HG02943 (cell line): ENCODE data around the gene SEMA3A.
"Not testable (repeated sequence)": the region's sequence is repeated elsewhere in the genome, so short reads cannot be mapped to it uniquely, and the experiment has no call there.

Source experiments
- ATAC-seq: cut with Tn5 transposase; IDR thresholded peaks from one replicate; pipeline ENCODE4 v1.9.1; 2021; ENCODE audit warnings: mild to moderate bottlenecking, low read depth, moderate library complexity; ENCODE audit not compliant: unreplicated experiment

SEMA3A gene

GRCh38 chr7:84076219-84076618 lies 118.4 kb downstream of the SEMA3A start:
- peak; percentile 89 for ATAC-seq

DNA sequence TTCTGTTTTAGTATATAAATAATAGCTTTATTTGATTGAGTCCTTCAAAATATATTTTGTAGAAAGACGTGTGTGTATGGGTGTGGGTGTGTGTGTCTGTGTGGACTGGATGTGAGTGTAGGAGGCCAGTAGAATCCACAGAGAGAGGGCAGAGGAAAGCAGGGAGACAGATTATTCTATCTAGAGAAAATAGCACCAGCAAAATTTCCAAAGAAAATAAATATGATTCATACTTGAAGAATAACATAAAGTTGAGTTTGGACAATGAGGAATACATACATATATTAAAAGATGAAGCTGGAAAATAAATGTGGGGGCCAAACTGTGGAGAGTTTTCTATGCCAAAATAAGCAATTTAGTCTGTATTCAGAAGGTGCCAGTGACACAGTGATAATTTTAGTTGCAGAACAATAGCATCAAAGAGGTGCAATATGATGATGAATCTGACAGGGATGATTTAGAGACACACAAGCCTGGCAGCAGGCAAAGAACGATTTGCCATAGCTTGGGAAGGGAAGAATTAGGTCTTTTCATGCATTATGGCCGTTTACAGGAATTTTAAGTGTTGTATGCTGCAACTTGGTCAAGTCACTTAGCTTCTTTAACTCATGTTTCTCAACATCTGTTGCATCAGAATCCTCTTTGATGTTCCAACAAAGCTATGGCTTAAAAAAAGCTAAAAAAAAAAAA lies 121.3 kb downstream of the SEMA3A start:
- ATAC-seq = no peak

DNA sequence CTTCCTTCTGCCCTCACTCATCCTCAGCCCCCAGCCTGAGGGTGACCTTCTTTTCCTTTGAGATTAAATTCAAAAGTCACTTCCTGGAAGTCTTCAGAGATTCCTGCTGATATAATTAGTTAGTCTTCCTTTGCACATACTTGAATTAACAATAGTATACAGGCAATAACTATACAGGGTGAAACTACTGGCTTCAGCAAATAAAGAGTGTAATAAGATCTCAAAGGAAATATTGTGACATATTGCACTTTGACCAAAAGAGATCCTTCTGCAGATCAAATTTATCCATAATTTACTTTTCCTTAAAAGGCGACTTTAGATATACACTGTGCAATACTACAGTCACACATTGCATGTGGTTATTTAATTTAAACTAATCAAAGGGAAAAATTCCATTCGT lies 123.8 kb downstream of the SEMA3A start:
- ATAC-seq = no peak

DNA sequence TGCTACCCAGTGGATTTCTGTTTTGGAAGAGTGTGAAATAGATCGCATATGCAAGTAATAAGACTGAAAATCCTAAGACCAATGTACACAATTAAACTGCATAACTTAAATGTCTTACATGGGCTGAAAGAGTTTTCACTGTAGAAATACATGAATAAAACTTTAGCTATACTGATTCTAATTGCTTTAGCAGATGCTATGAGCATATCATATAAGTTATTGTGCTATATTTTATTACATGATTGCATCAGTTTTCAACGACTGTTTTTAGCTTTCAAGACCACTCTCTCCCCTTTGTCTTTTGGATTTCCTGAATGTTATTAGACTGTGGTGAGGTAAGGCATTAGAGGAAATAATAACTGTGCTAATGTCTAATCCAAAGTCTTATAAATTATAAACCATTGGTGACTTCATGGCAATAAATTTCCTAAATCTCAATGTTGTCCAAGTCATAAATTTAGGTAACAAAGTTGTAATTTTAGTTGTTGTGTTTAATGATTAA lies 124.5 kb downstream of the SEMA3A start:
- ATAC-seq = no peak

- ATAC-seq = no peak
Measured at GRCh38 chr7:84069033-84069432, 125.6 kb downstream of the SEMA3A start.

- ATAC-seq = not testable (repeated sequence)
Measured at GRCh38 chr7:84062489-84062901, 132.1 kb downstream of the SEMA3A start.

DNA sequence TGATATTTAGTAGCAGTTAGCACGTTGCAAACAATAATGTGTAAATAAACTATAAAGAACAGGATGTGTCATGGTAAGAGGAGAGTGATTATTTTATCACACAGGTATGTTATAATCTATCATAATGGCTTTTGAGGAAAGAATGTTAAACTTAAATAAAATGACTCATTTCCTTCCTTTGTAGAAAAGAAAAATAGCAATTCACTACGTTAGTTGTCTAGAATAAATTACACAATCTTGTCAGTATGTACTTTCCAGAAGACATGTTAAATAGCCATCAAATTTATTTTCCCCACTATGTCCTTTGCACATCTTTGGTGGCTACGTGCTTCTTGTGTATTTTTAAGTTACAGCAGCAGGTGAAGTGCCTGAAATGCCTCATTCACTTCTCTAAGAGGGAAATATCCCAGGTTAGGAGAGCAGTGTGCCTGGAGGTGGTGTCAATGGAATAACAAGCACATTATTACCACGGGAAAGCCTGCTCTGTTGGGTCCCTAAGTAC lies 133.8 kb downstream of the SEMA3A start:
- ATAC-seq = no peak

DNA sequence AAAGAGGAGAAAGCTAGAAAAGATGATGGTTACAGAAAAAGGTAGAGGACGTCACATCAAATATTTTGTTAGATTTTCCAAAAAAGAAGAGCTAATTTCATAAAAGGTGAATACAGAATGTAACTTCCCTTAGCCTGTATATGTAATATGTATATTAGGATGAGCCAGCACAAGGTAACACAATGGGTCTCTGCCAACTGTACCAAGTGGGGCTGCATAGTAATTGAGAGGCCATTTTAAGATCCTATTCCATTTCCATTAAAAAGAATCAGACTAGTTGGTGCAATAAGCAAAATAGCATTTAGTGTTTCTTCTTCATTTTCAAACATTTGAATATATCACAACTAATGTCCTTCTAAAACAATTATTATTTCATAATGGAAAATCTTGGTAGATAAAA lies 134.6 kb downstream of the SEMA3A start:
- no peak for ATAC-seq

DNA sequence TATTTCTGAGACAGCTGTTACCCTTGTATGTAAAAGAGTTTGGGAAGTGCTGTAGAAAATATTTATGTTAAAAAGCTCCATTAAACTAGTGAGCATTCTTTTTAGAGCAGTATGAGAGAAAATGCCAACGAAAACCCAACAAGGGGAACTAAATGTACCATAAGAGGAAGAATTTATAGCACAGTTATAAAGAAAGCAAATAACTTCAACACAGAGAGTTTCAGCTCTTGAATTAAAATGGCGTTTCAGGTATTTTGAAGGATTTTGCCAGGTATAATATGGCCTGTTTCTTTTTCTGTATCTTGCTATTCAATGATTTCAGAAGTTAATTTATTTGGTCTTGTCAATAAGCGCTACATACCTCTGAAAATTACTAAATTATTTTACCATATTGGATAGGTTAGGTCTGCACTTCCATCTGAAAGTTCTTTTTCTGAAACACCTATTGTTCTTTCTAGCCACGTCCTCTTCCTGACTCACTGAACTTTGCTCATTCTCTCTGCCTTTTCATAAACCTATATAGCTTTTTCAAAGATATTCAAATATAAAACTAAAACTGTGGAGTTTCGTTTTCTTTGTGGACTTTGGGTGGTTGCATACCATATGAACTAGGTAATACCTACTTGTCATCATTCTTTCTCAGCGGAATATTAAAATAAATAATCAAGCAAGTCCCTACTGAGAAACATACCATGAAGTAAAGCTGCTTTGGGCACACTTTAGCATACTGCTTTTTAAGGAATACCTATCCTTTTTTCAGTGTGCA lies 136.1 kb downstream of the SEMA3A start:
- ATAC-seq = no peak

- no peak for ATAC-seq
Measured at GRCh38 chr7:84057576-84057975, 137.0 kb downstream of the SEMA3A start.

DNA sequence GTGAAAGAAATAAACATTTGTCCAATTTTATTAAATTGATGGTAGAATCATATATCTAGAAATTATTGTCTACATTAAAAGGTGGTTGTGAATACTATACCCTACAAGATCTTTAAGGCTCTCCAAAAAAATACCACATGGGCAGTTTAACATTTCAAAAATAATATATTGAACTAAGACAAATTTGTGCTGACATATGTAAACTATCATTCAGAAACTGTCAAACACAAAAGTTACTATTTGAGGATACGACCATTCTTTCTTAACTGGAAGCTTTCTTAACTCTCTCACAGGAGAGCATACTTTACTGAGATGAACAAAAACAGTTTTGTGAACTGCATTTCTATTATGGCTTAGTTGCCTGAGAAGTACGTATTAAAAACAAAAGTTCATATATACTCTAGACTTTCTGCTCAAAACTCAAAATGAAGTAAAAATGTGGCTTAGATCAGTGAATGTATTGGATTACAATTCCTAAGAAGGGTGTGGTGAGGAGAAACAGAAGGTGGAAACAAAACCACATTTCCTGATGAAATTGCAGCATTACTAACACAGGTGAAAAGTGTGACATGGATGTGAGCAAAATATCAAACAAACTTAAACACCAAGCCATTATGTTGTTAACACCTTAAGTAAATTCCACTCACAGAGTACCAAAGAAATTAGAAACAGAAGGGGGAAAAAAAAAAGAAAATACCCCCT lies 138.5 kb downstream of the SEMA3A start:
- ATAC-seq = no peak

GRCh38 chr7:84055199-84055598 lies 139.4 kb downstream of the SEMA3A start:
- ATAC-seq = not testable (repeated sequence)

GRCh38 chr7:84049071-84049836 lies 145.3 kb downstream of the SEMA3A start:
- ATAC-seq = no peak

GRCh38 chr7:84047085-84047484 lies 147.5 kb downstream of the SEMA3A start:
- no peak for ATAC-seq

DNA sequence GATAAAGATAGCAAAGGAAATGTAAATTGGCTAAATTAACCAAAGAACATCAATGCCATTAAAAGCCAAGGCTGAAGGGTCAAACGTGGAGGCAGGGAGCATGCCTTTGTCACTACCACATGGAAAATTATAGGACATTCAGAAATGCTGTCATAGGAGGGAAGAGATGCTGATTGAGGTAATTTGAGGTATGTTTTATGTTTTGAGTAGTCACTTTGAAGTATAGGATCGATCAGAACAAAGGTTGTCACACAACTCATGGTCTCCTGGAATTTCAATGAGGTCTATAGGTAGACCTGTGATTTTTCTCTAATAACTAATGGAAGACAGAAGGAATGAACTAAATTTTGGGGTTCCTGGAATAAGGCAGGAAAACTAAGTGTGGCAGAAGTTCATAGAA lies 149.8 kb downstream of the SEMA3A start:
- no peak for ATAC-seq

DNA sequence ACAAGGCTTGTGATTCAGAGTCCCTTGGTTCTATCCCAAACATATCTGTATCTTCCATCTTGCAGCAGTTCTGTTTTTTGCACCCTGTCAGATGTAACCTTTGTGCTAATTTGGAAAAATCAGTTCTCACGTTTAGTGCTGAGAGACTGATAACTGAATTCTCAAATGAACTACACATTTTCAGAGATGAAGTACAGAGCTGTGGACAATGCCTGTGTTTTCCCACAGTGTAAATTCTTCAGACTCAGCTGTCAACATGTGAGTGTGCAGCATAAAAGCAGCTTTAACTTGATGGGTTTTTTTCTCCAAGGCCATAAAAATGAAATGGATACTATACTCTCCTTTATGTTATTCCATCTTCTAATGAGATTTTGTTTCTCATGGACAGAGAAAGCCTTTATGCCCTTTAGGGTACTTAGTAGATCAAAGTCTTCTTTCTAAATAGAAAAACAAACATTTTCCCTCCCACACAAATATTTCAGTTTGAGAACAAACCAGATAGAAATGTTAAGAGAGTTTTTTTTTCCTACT lies 150.9 kb downstream of the SEMA3A start:
- no peak for ATAC-seq

GRCh38 chr7:84042110-84042539 lies 152.5 kb downstream of the SEMA3A start:
- ATAC-seq = no peak

DNA sequence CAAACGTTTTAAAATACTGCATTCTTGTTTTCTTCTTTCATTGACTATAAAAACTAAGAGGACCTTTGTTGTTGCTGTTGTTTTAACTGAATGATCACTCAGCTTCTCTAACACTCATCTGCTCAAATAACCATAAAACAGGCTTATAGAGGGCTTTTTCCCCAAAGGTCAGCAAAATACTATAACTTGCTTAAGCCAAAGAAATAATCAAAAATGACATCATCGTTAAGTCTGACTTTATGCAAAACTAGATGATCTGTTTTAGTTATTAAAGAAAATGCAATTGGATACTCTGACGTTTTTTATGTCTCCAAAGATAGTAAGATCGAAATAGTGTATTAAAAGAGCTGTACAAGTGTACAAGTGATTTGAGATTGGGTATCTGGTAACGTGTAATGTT lies 152.9 kb downstream of the SEMA3A start:
- ATAC-seq = no peak

GRCh38 chr7:84040355-84040754 lies 154.2 kb downstream of the SEMA3A start:
- ATAC-seq = no peak

DNA sequence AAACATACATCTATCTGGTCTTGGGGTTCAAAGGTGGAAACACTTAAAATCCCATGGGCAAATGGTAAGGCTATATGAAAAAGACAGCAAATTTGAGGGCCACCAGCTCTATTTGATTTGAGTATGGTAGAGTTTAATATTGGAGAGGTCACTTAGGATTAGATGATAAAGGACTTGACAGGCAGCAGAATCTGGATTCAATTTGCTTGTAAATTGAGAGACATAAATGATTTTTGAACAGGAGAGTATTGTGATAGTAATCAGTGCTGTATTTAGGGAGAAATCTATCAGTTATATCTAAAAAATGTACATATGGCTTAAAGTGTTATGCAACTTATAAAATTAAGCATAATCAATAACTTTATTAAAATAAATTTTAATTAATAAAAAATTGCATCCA lies 155.2 kb downstream of the SEMA3A start:
- no peak for ATAC-seq
